GM23338 (cell line): ENCODE results near the gene TBK1. TPM values are rescaled to one million over a fixed set of nuclear protein-coding genes. Genes with fewer than 3 reads are reported as not detected.

Source experiments
- ATAC-seq: fragments of 200-7000 bp; cut with Tn5 transposase; 3 replicates; pipeline ENCODE4 v1.9.1; 2020
- DNase-seq: peaks from one replicate; pipeline ENCODE4 v3.0.0-alpha.2; 2015; ENCODE audit warnings: low spot score
- H2AFZ ChIP-seq: fragments of 200-600 bp; sonication (generic); 2 replicates; pipeline ENCODE4 v1.8.0; 2016; ENCODE audit warnings: antibody characterized with exemption, mild to moderate bottlenecking, moderate library complexity
- H3F3A ChIP-seq: fragments of 200-600 bp; sonication (generic); replicated peaks from 2 replicates; pipeline ENCODE4 v1.8.0; 2017; ENCODE audit warnings: antibody characterized with exemption, mixed run types, low read depth
- H3K27ac ChIP-seq: fragments of 200-600 bp; sonication (generic); 2 replicates; pipeline ENCODE4 v1.6.1; 2016; ENCODE audit warnings: low read depth
- H3K27me3 ChIP-seq: fragments of 200-600 bp; sonication (generic); 2 replicates; pipeline ENCODE4 v1.8.0; 2016; ENCODE audit warnings: mild to moderate bottlenecking, mixed run types, moderate library complexity; ENCODE audit not compliant: insufficient read depth
- H3K36me3 ChIP-seq: fragments of 200-600 bp; sonication (generic); 2 replicates; pipeline ENCODE4 v1.8.0; 2016; ENCODE audit warnings: mild to moderate bottlenecking; ENCODE audit not compliant: insufficient read depth
- H3K4me1 ChIP-seq: fragments of 200-600 bp; sonication (generic); 2 replicates; pipeline ENCODE4 v1.8.0; 2016; ENCODE audit warnings: mild to moderate bottlenecking, moderate library complexity; ENCODE audit not compliant: insufficient read depth
- H3K4me2 ChIP-seq: fragments of 200-600 bp; sonication (generic); 2 replicates; pipeline ENCODE4 v1.7.1; 2017; ENCODE audit warnings: mixed run types
- H3K4me3 ChIP-seq: fragments of 200-600 bp; sonication (generic); 2 replicates; pipeline ENCODE4 v1.6.1; 2016; ENCODE audit warnings: mixed run types
- H3K79me2 ChIP-seq: fragments of 200-600 bp; sonication (generic); replicated peaks from 2 replicates; pipeline ENCODE4 v1.8.0; 2017; ENCODE audit warnings: mild to moderate bottlenecking; ENCODE audit not compliant: insufficient read depth
- H3K9me2 ChIP-seq: fragments of 200-600 bp; sonication (generic); 2 replicates; pipeline ENCODE4 v1.8.0; 2017; ENCODE audit not compliant: insufficient read depth
- H4K20me1 ChIP-seq: fragments of 200-600 bp; sonication (generic); replicated peaks from 2 replicates; pipeline ENCODE4 v1.8.0; 2017; ENCODE audit warnings: mild to moderate bottlenecking; ENCODE audit not compliant: insufficient read depth
- H3K27ac Mint-ChIP-seq: 2 replicates; pipeline ENCODE4 v1.8.0; 2020; ENCODE audit warnings: inconsistent platforms, mild to moderate bottlenecking, moderate library complexity, mixed read lengths
- H3K27me3 Mint-ChIP-seq: 3 replicates; pipeline ENCODE4 v1.8.0; 2022; ENCODE audit warnings: low read depth, mild to moderate bottlenecking, moderate library complexity, mixed read lengths, inconsistent platforms; ENCODE audit not compliant: insufficient read depth, poor library complexity
- H3K36me3 Mint-ChIP-seq: 3 replicates; pipeline ENCODE4 v1.8.0; 2021; ENCODE audit warnings: low read depth, mild to moderate bottlenecking, inconsistent platforms, moderate library complexity, mixed read lengths
- H3K4me1 Mint-ChIP-seq: 3 replicates; pipeline ENCODE4 v1.8.0; 2020; ENCODE audit warnings: mild to moderate bottlenecking, inconsistent platforms, mixed read lengths
- H3K4me3 Mint-ChIP-seq: 3 replicates; pipeline ENCODE4 v1.8.0; 2021; ENCODE audit warnings: moderate library complexity, mild to moderate bottlenecking, inconsistent platforms, mixed read lengths
- H3K9me3 Mint-ChIP-seq: 3 replicates; pipeline ENCODE4 v1.8.0; 2020; ENCODE audit warnings: moderate library complexity, mild to moderate bottlenecking, inconsistent platforms, mixed read lengths
- CREB1 ChIP-seq: fragments of 250-450 bp; sonication (Bioruptor Pico); IDR thresholded peaks from 2 replicates; pipeline ENCODE4 v1.5.0; 2020; ENCODE audit warnings: low read depth, mild to moderate bottlenecking, moderate library complexity
- EZH2 ChIP-seq: fragments of 200-600 bp; sonication (generic); IDR thresholded peaks from one replicate; pipeline ENCODE4 v1.8.0; 2017; ENCODE audit warnings: antibody characterized with exemption, mild to moderate bottlenecking, low read depth; ENCODE audit not compliant: unreplicated experiment
- EZH2phosphoT487 ChIP-seq: fragments of 200-600 bp; sonication (generic); IDR thresholded peaks from one replicate; pipeline ENCODE4 v1.8.1; 2018; ENCODE audit warnings: antibody characterized with exemption; ENCODE audit not compliant: unreplicated experiment
- JUNB ChIP-seq: IDR thresholded peaks from one replicate; pipeline ENCODE4 v1.6.1; 2016; ENCODE audit warnings: antibody characterized with exemption; ENCODE audit not compliant: unreplicated experiment
- NANOG ChIP-seq: IDR thresholded peaks from 2 replicates; pipeline ENCODE4 v1.6.1; 2016; ENCODE audit warnings: antibody characterized with exemption, borderline replicate concordance
- POLR2AphosphoS5 ChIP-seq: IDR thresholded peaks from 2 replicates; pipeline ENCODE4 v1.6.1; 2016; ENCODE audit warnings: antibody characterized with exemption, low read depth
- STAT1 ChIP-seq: IDR thresholded peaks from one replicate; pipeline ENCODE4 v1.6.1; 2016; ENCODE audit warnings: antibody characterized with exemption; ENCODE audit not compliant: unreplicated experiment
- ZNF114 ChIP-seq: fragments of 250-450 bp; sonication (Bioruptor Pico); IDR thresholded peaks from 2 replicates; pipeline ENCODE4 v1.5.0; 2020; ENCODE audit warnings: mild to moderate bottlenecking, moderate library complexity
- ZNF331 ChIP-seq: fragments of 250-450 bp; sonication (Bioruptor Pico); IDR thresholded peaks from 2 replicates; pipeline ENCODE4 v1.5.0; 2020; ENCODE audit warnings: low read depth, mild to moderate bottlenecking, moderate library complexity
- polyA plus RNA-seq: library from polyadenylated mRNA; unstranded; fragments of >200 nt; fragmentation: Nextera tagmentation; extraction: Ambion mirVana; gene quantifications from 2 replicates; pipeline ENCODE4 v1.2.1, GENCODE V29; 2016
- total RNA-seq: library from RNA; depleted of rRNA; stranded (reverse); fragments of >200 nt; shearing (Covaris generic); gene quantifications from 2 replicates; pipeline ENCODE4 v1.2.3, GENCODE V29; 2014
- TF ChIP-seq, protein P1 (sequence below): IDR thresholded peaks from one replicate; pipeline ENCODE4 v1.6.1; 2018; ENCODE audit warnings: antibody characterized with exemption; ENCODE audit not compliant: unreplicated experiment
- TF ChIP-seq, protein P2 (sequence below): IDR thresholded peaks from 2 replicates; pipeline ENCODE4 v1.6.1; 2016; ENCODE audit warnings: antibody characterized with exemption
- TF ChIP-seq, protein P3 (sequence below): fragments of 250-450 bp; sonication (Bioruptor Pico); IDR thresholded peaks from 2 replicates; pipeline ENCODE4 v1.5.0; 2020; ENCODE audit warnings: mild to moderate bottlenecking, moderate library complexity
- TF ChIP-seq, protein P4 (sequence below), 2 experiments: fragments of 200-600 bp in 1 of 2; sonication (generic) in 1 of 2; conservative IDR thresholded peaks; 2 replicates each; pipeline versions ENCODE4 v1.5.1 to v1.6.1; 2016 to 2017; ENCODE audit warnings: antibody characterized with exemption in 2 of 2, low read depth in 2 of 2, mild to moderate bottlenecking in 2 of 2, moderate library complexity in 1 of 2

Gene TBK1
- total and polyA plus RNA-seq, 2 experiments from 2014 or later: 21.7 to 29.9 TPM

DNA sequence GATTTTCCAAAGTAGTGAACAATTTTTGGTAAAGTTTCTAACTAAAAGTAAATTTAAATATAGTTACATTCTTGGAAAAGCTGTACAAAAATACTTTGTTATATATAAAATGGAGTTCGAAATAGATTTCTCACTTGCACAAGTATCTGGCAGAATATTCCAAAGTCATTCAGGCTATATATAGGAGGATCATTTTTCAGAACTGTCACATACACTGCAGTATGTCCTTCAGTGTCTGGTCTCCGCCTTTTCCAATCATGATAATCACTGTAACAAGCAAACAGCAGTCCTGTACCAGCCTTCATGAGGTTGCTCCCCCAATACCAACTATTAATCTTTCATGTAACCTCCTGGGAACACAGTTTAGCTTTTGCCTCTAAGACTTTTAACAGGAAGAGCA lies 18.6 kb downstream of the TBK1 start:
- ATAC-seq (no peak), DNase-seq (no peak)
- H3K79me2 ChIP-seq: peaks cover 8% of the 10 kb centered on the region
- no peak overlapping the region for H3K4me3 ChIP-seq
- H4K20me1 ChIP-seq: peaks cover 6% of the 10 kb centered on the region; the same call in 1 of the 2 replicates
- no peak overlapping the region for H2AFZ ChIP-seq
- TF ChIP-seq, protein P1, sequence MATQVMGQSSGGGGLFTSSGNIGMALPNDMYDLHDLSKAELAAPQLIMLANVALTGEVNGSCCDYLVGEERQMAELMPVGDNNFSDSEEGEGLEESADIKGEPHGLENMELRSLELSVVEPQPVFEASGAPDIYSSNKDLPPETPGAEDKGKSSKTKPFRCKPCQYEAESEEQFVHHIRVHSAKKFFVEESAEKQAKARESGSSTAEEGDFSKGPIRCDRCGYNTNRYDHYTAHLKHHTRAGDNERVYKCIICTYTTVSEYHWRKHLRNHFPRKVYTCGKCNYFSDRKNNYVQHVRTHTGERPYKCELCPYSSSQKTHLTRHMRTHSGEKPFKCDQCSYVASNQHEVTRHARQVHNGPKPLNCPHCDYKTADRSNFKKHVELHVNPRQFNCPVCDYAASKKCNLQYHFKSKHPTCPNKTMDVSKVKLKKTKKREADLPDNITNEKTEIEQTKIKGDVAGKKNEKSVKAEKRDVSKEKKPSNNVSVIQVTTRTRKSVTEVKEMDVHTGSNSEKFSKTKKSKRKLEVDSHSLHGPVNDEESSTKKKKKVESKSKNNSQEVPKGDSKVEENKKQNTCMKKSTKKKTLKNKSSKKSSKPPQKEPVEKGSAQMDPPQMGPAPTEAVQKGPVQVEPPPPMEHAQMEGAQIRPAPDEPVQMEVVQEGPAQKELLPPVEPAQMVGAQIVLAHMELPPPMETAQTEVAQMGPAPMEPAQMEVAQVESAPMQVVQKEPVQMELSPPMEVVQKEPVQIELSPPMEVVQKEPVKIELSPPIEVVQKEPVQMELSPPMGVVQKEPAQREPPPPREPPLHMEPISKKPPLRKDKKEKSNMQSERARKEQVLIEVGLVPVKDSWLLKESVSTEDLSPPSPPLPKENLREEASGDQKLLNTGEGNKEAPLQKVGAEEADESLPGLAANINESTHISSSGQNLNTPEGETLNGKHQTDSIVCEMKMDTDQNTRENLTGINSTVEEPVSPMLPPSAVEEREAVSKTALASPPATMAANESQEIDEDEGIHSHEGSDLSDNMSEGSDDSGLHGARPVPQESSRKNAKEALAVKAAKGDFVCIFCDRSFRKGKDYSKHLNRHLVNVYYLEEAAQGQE: no peak
- TF ChIP-seq EZH2 (no peak), CREB1 (no peak), ZNF331 (no peak), NANOG (no peak), EZH2phosphoT487 (no peak), POLR2AphosphoS5 (no peak), STAT1 (no peak), JUNB (no peak), ZNF114 (CRISPR knock-in tag) (no peak)
- TF ChIP-seq, protein P2, sequence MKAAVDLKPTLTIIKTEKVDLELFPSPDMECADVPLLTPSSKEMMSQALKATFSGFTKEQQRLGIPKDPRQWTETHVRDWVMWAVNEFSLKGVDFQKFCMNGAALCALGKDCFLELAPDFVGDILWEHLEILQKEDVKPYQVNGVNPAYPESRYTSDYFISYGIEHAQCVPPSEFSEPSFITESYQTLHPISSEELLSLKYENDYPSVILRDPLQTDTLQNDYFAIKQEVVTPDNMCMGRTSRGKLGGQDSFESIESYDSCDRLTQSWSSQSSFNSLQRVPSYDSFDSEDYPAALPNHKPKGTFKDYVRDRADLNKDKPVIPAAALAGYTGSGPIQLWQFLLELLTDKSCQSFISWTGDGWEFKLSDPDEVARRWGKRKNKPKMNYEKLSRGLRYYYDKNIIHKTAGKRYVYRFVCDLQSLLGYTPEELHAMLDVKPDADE: no peak
- TF ChIP-seq, protein P3, sequence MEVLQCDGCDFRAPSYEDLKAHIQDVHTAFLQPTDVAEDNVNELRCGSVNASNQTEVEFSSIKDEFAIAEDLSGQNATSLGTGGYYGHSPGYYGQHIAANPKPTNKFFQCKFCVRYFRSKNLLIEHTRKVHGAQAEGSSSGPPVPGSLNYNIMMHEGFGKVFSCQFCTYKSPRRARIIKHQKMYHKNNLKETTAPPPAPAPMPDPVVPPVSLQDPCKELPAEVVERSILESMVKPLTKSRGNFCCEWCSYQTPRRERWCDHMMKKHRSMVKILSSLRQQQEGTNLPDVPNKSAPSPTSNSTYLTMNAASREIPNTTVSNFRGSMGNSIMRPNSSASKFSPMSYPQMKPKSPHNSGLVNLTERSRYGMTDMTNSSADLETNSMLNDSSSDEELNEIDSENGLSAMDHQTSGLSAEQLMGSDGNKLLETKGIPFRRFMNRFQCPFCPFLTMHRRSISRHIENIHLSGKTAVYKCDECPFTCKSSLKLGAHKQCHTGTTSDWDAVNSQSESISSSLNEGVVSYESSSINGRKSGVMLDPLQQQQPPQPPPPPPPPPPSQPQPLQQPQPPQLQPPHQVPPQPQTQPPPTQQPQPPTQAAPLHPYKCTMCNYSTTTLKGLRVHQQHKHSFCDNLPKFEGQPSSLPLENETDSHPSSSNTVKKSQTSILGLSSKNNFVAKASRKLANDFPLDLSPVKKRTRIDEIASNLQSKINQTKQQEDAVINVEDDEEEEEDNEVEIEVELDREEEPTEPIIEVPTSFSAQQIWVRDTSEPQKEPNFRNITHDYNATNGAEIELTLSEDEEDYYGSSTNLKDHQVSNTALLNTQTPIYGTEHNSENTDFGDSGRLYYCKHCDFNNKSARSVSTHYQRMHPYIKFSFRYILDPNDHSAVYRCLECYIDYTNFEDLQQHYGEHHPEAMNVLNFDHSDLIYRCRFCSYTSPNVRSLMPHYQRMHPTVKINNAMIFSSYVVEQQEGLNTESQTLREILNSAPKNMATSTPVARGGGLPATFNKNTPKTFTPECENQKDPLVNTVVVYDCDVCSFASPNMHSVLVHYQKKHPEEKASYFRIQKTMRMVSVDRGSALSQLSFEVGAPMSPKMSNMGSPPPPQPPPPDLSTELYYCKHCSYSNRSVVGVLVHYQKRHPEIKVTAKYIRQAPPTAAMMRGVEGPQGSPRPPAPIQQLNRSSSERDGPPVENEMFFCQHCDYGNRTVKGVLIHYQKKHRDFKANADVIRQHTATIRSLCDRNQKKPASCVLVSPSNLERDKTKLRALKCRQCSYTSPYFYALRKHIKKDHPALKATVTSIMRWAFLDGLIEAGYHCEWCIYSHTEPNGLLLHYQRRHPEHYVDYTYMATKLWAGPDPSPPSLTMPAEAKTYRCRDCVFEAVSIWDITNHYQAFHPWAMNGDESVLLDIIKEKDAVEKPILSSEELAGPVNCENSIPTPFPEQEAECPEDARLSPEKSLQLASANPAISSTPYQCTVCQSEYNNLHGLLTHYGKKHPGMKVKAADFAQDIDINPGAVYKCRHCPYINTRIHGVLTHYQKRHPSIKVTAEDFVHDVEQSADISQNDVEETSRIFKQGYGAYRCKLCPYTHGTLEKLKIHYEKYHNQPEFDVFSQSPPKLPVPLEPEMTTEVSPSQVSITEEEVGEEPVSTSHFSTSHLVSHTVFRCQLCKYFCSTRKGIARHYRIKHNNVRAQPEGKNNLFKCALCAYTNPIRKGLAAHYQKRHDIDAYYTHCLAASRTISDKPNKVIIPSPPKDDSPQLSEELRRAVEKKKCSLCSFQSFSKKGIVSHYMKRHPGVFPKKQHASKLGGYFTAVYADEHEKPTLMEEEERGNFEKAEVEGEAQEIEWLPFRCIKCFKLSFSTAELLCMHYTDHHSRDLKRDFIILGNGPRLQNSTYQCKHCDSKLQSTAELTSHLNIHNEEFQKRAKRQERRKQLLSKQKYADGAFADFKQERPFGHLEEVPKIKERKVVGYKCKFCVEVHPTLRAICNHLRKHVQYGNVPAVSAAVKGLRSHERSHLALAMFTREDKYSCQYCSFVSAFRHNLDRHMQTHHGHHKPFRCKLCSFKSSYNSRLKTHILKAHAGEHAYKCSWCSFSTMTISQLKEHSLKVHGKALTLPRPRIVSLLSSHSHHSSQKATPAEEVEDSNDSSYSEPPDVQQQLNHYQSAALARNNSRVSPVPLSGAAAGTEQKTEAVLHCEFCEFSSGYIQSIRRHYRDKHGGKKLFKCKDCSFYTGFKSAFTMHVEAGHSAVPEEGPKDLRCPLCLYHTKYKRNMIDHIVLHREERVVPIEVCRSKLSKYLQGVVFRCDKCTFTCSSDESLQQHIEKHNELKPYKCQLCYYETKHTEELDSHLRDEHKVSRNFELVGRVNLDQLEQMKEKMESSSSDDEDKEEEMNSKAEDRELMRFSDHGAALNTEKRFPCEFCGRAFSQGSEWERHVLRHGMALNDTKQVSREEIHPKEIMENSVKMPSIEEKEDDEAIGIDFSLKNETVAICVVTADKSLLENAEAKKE (CRISPR knock-in tag): no peak
- TF ChIP-seq, protein P4, sequence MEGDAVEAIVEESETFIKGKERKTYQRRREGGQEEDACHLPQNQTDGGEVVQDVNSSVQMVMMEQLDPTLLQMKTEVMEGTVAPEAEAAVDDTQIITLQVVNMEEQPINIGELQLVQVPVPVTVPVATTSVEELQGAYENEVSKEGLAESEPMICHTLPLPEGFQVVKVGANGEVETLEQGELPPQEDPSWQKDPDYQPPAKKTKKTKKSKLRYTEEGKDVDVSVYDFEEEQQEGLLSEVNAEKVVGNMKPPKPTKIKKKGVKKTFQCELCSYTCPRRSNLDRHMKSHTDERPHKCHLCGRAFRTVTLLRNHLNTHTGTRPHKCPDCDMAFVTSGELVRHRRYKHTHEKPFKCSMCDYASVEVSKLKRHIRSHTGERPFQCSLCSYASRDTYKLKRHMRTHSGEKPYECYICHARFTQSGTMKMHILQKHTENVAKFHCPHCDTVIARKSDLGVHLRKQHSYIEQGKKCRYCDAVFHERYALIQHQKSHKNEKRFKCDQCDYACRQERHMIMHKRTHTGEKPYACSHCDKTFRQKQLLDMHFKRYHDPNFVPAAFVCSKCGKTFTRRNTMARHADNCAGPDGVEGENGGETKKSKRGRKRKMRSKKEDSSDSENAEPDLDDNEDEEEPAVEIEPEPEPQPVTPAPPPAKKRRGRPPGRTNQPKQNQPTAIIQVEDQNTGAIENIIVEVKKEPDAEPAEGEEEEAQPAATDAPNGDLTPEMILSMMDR (conservative IDR thresholded peaks at IDR 0.05; ENCODE audit: low read depth in 2 of 2): no peak
- no peak overlapping the region for H3K4me2 ChIP-seq
- H3K4me1 ChIP-seq: no peaks in the 10 kb centered on the region
- no peak overlapping the region for H3K4me3 Mint-ChIP-seq
- peaks cover 71% of the 10 kb centered on the region for H3K36me3 Mint-ChIP-seq
- peaks cover 8% of the 10 kb centered on the region for H3K9me3 Mint-ChIP-seq
- H3K36me3 ChIP-seq: peaks cover 34% of the 10 kb centered on the region
- H3K27me3 Mint-ChIP-seq: peaks cover 2% of the 10 kb centered on the region
- H3K4me1 Mint-ChIP-seq: no peaks in the 10 kb centered on the region
- H3K27me3 ChIP-seq: no peaks in the 10 kb centered on the region
- H3K27ac ChIP-seq: no peak overlapping the region
- no peaks in the 10 kb centered on the region for H3F3A ChIP-seq
- no peaks in the 10 kb centered on the region for H3K9me2 ChIP-seq
- H3K27ac Mint-ChIP-seq: no peak overlapping the region
